Sigmoid colon (tissue), 7 donors: ENCODE results near the gene SP3. TPM values are rescaled to one million over a fixed set of nuclear protein-coding genes. Genes with fewer than 3 reads are reported as not detected.

Experiments
- DNase-seq: peaks from one replicate; pipeline ENCODE4 v3.0.0-alpha.2; 2019
- H3K27ac ChIP-seq, 4 donors: fragments of 200-600 bp; sonication (generic); one replicate each; pipeline ENCODE4 v1.5.1; 2016 to 2019; ENCODE audit warnings: mild to moderate bottlenecking in 1 of 4
- H3K27me3 ChIP-seq, 3 donors: fragments of 200-600 bp; sonication (generic); one replicate each; pipeline ENCODE4 v1.5.1; 2019; ENCODE audit warnings: mild to moderate bottlenecking in 1 of 3
- H3K36me3 ChIP-seq, 4 donors: fragments of 200-600 bp; sonication (generic); one replicate each; pipeline ENCODE4 v1.5.1; 2016 to 2019
- H3K4me1 ChIP-seq, 4 donors: fragments of 200-600 bp; sonication (generic); one replicate each; pipeline ENCODE4 v1.5.1; 2017 to 2019
- H3K4me3 ChIP-seq, 4 donors: fragments of 200-600 bp; sonication (generic); one replicate each; pipeline ENCODE4 v1.5.1; 2017 to 2019; ENCODE audit warnings: mild to moderate bottlenecking in 2 of 4, moderate library complexity in 1 of 4
- H3K9me3 ChIP-seq, 4 donors: fragments of 200-600 bp in 3 of 4; sonication (generic) in 3 of 4; one replicate each; pipeline versions ENCODE4 v1.5.1 to v1.6.1; 2013 to 2019
- EP300 ChIP-seq, 4 donors: sonication (generic); formaldehyde crosslinking; IDR thresholded peaks; one replicate each; pipeline ENCODE4 v1.6.1; 2017; ENCODE audit warnings: antibody characterized with exemption in 4 of 4
- POLR2A ChIP-seq, 2 donors: fragments of 450-650 bp; IDR thresholded peaks; one replicate each; pipeline ENCODE4 v1.6.1; 2016; ENCODE audit warnings: antibody characterized with exemption in 2 of 2, mild to moderate bottlenecking in 2 of 2, moderate library complexity in 2 of 2
- POLR2AphosphoS5 ChIP-seq, 4 donors: sonication (generic); formaldehyde crosslinking; IDR thresholded peaks; one replicate each; pipeline ENCODE4 v1.6.1; 2017; ENCODE audit warnings: antibody characterized with exemption in 4 of 4
- WGBS, 2 donors: extraction: QIAGEN DNeasy Blood & Tissue Kit; methylation state at CpG; one replicate each; pipeline ENCODE4 v1.1.7; 2013; 5-methylcytosine and 5-hydroxymethylcytosine counted together
- intact Hi-C: fragments of 100-400 bp; cut with DNase I; formaldehyde crosslinking; loops from one replicate; pipeline ENCODE4 v1.15.1; 2023
- polyA plus RNA-seq, 3 donors: library from polyadenylated mRNA; stranded (reverse); fragments of 200-250 nt; gene quantifications; one replicate each; pipeline ENCODE4 v1.2.3, GENCODE V29; 2013
- total RNA-seq, 4 donors: library from RNA; depleted of rRNA; stranded (reverse); fragments of >200 nt; gene quantifications; one replicate each; pipeline ENCODE4 v1.1.0, GENCODE V29; 2016
- TF ChIP-seq, protein P1 (sequence below), 4 experiments: fragments of 450-650 bp in 3 of 4; fragments of 200-600 bp in 1 of 4; IDR thresholded peaks; one replicate each; pipeline ENCODE4 v1.5.1; 2016 to 2019; ENCODE audit warnings: antibody characterized with exemption in 4 of 4, mild to moderate bottlenecking in 3 of 4, moderate library complexity in 2 of 4
- donor health status: healthy with polysubstance abuse.
- donor health status: Bipolar disorder and iron deficiency.
- donor health status: healthy.

SP3 gene
- total and polyA plus RNA-seq, 7 donors = 24.6 to 120 (median 67.9) TPM

DNA sequence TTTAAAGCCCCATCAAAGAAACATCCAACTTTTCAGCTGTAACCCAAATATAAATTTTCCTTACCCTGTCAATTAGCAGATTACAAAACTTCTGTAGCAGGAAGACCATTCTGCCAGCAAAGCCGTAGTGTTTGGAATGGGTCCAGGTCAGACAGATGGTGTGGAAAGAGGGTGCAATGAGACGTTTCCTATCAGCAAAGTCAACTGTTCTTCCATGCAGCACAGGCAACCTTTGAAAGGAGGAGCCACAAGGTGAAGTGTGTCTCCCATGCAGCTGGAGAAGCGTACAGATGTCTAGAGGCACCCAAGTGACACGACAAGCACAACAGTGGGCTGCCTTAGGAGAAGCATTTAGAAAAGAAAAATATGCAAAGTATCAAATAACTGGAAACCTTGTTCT lies 83.7 kb downstream of the SP3 start:
- Histone ChIP-seq H3K9me3 (no peaks in the 10 kb centered on the region), H3K27ac (no peak overlapping the region), H3K4me3 (no peak overlapping the region), H3K36me3 (no peaks in the 10 kb centered on the region), H3K27me3 (no peaks in the 10 kb centered on the region), H3K4me1 (no peaks in the 10 kb centered on the region)
- WGBS, 2 donors = 30 to 39% methylated on average over 4 of the region's 4 CpGs
- TF ChIP-seq, protein P1, sequence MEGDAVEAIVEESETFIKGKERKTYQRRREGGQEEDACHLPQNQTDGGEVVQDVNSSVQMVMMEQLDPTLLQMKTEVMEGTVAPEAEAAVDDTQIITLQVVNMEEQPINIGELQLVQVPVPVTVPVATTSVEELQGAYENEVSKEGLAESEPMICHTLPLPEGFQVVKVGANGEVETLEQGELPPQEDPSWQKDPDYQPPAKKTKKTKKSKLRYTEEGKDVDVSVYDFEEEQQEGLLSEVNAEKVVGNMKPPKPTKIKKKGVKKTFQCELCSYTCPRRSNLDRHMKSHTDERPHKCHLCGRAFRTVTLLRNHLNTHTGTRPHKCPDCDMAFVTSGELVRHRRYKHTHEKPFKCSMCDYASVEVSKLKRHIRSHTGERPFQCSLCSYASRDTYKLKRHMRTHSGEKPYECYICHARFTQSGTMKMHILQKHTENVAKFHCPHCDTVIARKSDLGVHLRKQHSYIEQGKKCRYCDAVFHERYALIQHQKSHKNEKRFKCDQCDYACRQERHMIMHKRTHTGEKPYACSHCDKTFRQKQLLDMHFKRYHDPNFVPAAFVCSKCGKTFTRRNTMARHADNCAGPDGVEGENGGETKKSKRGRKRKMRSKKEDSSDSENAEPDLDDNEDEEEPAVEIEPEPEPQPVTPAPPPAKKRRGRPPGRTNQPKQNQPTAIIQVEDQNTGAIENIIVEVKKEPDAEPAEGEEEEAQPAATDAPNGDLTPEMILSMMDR (IDR thresholded peaks at IDR 0.05) = no peak
- TF ChIP-seq EP300 (IDR thresholded peaks at IDR 0.05) (no peak), POLR2A (IDR thresholded peaks at IDR 0.05) (no peak), POLR2AphosphoS5 (IDR thresholded peaks at IDR 0.05) (no peak)
- DNase-seq = no peak
- intact Hi-C loops = no loop called here

DNA sequence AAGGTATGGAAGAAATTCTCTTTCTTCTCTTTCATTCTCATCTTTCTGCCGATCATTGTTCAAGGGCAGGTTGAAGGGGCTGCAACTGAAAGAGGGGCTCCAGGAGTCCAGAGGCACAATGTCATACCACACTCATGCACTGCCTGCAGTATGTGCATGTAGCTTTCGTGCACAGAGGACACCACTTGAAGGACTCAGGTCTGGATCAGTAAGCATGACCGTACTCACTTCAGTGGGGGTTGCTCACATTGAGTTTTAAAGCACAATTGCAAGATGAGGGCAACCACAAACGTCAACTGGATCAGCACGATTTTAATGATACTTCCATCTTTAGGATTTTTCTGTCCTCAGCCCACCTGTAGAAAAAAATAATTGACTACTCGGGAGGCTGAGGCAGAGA lies 84.6 kb downstream of the SP3 start:
- WGBS, 2 donors = 90 to 93% methylated on average over 6 of the region's 6 CpGs
- no peaks in the 10 kb centered on the region for H3K9me3 ChIP-seq
- intact Hi-C loops = no loop called here
- H3K36me3 ChIP-seq = no peaks in the 10 kb centered on the region
- DNase-seq = no peak
- H3K27ac ChIP-seq = no peak overlapping the region
- no peaks in the 10 kb centered on the region for H3K27me3 ChIP-seq
- TF ChIP-seq POLR2AphosphoS5 (IDR thresholded peaks at IDR 0.05) (no peak), POLR2A (IDR thresholded peaks at IDR 0.05) (no peak), EP300 (IDR thresholded peaks at IDR 0.05) (no peak)
- TF ChIP-seq, protein P1 (IDR thresholded peaks at IDR 0.05) = no peak
- no peaks in the 10 kb centered on the region for H3K4me1 ChIP-seq
- no peak overlapping the region for H3K4me3 ChIP-seq

DNA sequence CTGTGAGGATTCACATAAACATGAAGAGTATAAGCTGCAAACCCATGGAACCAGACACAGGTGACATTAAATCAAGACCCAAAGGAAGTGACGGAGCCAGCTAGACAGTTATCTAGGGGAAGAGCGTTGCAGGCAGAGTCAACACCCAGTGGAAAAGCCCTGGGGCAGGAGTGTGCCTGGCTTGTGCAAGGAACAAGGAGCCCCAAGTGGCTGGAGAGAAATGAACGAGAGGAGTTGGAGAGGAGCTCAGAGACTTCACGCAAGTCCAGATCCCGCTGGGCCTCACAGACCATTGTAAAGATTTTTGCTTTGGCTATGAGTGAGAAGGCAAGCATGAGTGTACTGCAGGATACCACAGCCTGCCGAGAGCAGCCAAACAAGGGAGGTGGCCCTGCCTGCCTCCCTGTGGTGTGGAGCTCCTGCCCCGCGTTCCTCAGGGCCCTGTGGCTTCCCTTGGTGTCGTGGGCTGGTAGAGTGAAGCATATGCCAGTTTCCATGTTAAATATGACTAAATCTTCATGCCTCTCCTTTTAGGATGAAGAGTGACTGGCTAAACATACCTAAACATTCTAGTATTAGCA lies 88.2 kb downstream of the SP3 start:
- no peak overlapping the region for H3K4me3 ChIP-seq
- no peaks in the 10 kb centered on the region for H3K27me3 ChIP-seq
- intact Hi-C loops = no loop called here
- DNase-seq = no peak
- TF ChIP-seq EP300 (IDR thresholded peaks at IDR 0.05) (no peak), POLR2AphosphoS5 (IDR thresholded peaks at IDR 0.05) (no peak), POLR2A (IDR thresholded peaks at IDR 0.05) (no peak)
- TF ChIP-seq, protein P1 (IDR thresholded peaks at IDR 0.05) = no peak
- H3K9me3 ChIP-seq = no peaks in the 10 kb centered on the region
- 93 to 95% methylated on average over 9 of the region's 9 CpGs for WGBS, 2 donors
- no peak overlapping the region for H3K27ac ChIP-seq
- no peaks in the 10 kb centered on the region for H3K36me3 ChIP-seq
- no peaks in the 10 kb centered on the region for H3K4me1 ChIP-seq

GRCh38 chr2:173874894-173875237 lies 90.3 kb downstream of the SP3 start:
- 64 to 97% methylated on average over 1 of the region's 1 CpG for WGBS, 2 donors
- no peaks in the 10 kb centered on the region for H3K36me3 ChIP-seq
- no peak overlapping the region for H3K4me3 ChIP-seq
- intact Hi-C loops = no loop called here
- no peak for DNase-seq
- no peaks in the 10 kb centered on the region for H3K9me3 ChIP-seq
- H3K27ac ChIP-seq = no peak overlapping the region
- no peaks in the 10 kb centered on the region for H3K4me1 ChIP-seq
- TF ChIP-seq POLR2AphosphoS5 (IDR thresholded peaks at IDR 0.05) (no peak), POLR2A (IDR thresholded peaks at IDR 0.05) (no peak), EP300 (IDR thresholded peaks at IDR 0.05) (no peak)
- TF ChIP-seq, protein P1 (IDR thresholded peaks at IDR 0.05) = no peak
- H3K27me3 ChIP-seq = no peaks in the 10 kb centered on the region
